GM23338 (cell line): ENCODE results near the gene VSTM2B. TPM values are rescaled to one million over a fixed set of nuclear protein-coding genes. Genes with fewer than 3 reads are reported as not detected.

Experiments used
- ATAC-seq: fragments of 200-7000 bp; cut with Tn5 transposase; 3 replicates; pipeline ENCODE4 v1.9.1; 2020
- DNase-seq: peaks from one replicate; pipeline ENCODE4 v3.0.0-alpha.2; 2015; ENCODE audit warnings: low spot score
- H2AFZ ChIP-seq: fragments of 200-600 bp; sonication (generic); 2 replicates; pipeline ENCODE4 v1.8.0; 2016; ENCODE audit warnings: antibody characterized with exemption, mild to moderate bottlenecking, moderate library complexity
- H3F3A ChIP-seq: fragments of 200-600 bp; sonication (generic); replicated peaks from 2 replicates; pipeline ENCODE4 v1.8.0; 2017; ENCODE audit warnings: antibody characterized with exemption, mixed run types, low read depth
- H3K27ac ChIP-seq: fragments of 200-600 bp; sonication (generic); 2 replicates; pipeline ENCODE4 v1.6.1; 2016; ENCODE audit warnings: low read depth
- H3K27me3 ChIP-seq: fragments of 200-600 bp; sonication (generic); 2 replicates; pipeline ENCODE4 v1.8.0; 2016; ENCODE audit warnings: mild to moderate bottlenecking, mixed run types, moderate library complexity; ENCODE audit not compliant: insufficient read depth
- H3K36me3 ChIP-seq: fragments of 200-600 bp; sonication (generic); 2 replicates; pipeline ENCODE4 v1.8.0; 2016; ENCODE audit warnings: mild to moderate bottlenecking; ENCODE audit not compliant: insufficient read depth
- H3K4me1 ChIP-seq: fragments of 200-600 bp; sonication (generic); 2 replicates; pipeline ENCODE4 v1.8.0; 2016; ENCODE audit warnings: mild to moderate bottlenecking, moderate library complexity; ENCODE audit not compliant: insufficient read depth
- H3K4me2 ChIP-seq: fragments of 200-600 bp; sonication (generic); 2 replicates; pipeline ENCODE4 v1.7.1; 2017; ENCODE audit warnings: mixed run types
- H3K4me3 ChIP-seq: fragments of 200-600 bp; sonication (generic); 2 replicates; pipeline ENCODE4 v1.6.1; 2016; ENCODE audit warnings: mixed run types
- H3K79me2 ChIP-seq: fragments of 200-600 bp; sonication (generic); replicated peaks from 2 replicates; pipeline ENCODE4 v1.8.0; 2017; ENCODE audit warnings: mild to moderate bottlenecking; ENCODE audit not compliant: insufficient read depth
- H3K9me2 ChIP-seq: fragments of 200-600 bp; sonication (generic); 2 replicates; pipeline ENCODE4 v1.8.0; 2017; ENCODE audit not compliant: insufficient read depth
- H4K20me1 ChIP-seq: fragments of 200-600 bp; sonication (generic); replicated peaks from 2 replicates; pipeline ENCODE4 v1.8.0; 2017; ENCODE audit warnings: mild to moderate bottlenecking; ENCODE audit not compliant: insufficient read depth
- H3K27ac Mint-ChIP-seq: 2 replicates; pipeline ENCODE4 v1.8.0; 2020; ENCODE audit warnings: inconsistent platforms, mild to moderate bottlenecking, moderate library complexity, mixed read lengths
- H3K27me3 Mint-ChIP-seq: 3 replicates; pipeline ENCODE4 v1.8.0; 2022; ENCODE audit warnings: low read depth, mild to moderate bottlenecking, moderate library complexity, mixed read lengths, inconsistent platforms; ENCODE audit not compliant: insufficient read depth, poor library complexity
- H3K36me3 Mint-ChIP-seq: 3 replicates; pipeline ENCODE4 v1.8.0; 2021; ENCODE audit warnings: low read depth, mild to moderate bottlenecking, inconsistent platforms, moderate library complexity, mixed read lengths
- H3K4me1 Mint-ChIP-seq: 3 replicates; pipeline ENCODE4 v1.8.0; 2020; ENCODE audit warnings: mild to moderate bottlenecking, inconsistent platforms, mixed read lengths
- H3K4me3 Mint-ChIP-seq: 3 replicates; pipeline ENCODE4 v1.8.0; 2021; ENCODE audit warnings: moderate library complexity, mild to moderate bottlenecking, inconsistent platforms, mixed read lengths
- H3K9me3 Mint-ChIP-seq: 3 replicates; pipeline ENCODE4 v1.8.0; 2020; ENCODE audit warnings: moderate library complexity, mild to moderate bottlenecking, inconsistent platforms, mixed read lengths
- CREB1 ChIP-seq: fragments of 250-450 bp; sonication (Bioruptor Pico); IDR thresholded peaks from 2 replicates; pipeline ENCODE4 v1.5.0; 2020; ENCODE audit warnings: low read depth, mild to moderate bottlenecking, moderate library complexity
- CTCF ChIP-seq, 2 experiments: fragments of 200-600 bp in 1 of 2; sonication (generic) in 1 of 2; conservative IDR thresholded peaks; 2 replicates each; pipeline versions ENCODE4 v1.5.1 to v1.6.1; 2016 to 2017; ENCODE audit warnings: antibody characterized with exemption in 2 of 2, low read depth in 2 of 2, mild to moderate bottlenecking in 2 of 2, moderate library complexity in 1 of 2
- ETS1 ChIP-seq: IDR thresholded peaks from 2 replicates; pipeline ENCODE4 v1.6.1; 2016; ENCODE audit warnings: antibody characterized with exemption
- EZH2 ChIP-seq: fragments of 200-600 bp; sonication (generic); IDR thresholded peaks from one replicate; pipeline ENCODE4 v1.8.0; 2017; ENCODE audit warnings: antibody characterized with exemption, mild to moderate bottlenecking, low read depth; ENCODE audit not compliant: unreplicated experiment
- EZH2phosphoT487 ChIP-seq: fragments of 200-600 bp; sonication (generic); IDR thresholded peaks from one replicate; pipeline ENCODE4 v1.8.1; 2018; ENCODE audit warnings: antibody characterized with exemption; ENCODE audit not compliant: unreplicated experiment
- JUNB ChIP-seq: IDR thresholded peaks from one replicate; pipeline ENCODE4 v1.6.1; 2016; ENCODE audit warnings: antibody characterized with exemption; ENCODE audit not compliant: unreplicated experiment
- NANOG ChIP-seq: IDR thresholded peaks from 2 replicates; pipeline ENCODE4 v1.6.1; 2016; ENCODE audit warnings: antibody characterized with exemption, borderline replicate concordance
- POLR2AphosphoS5 ChIP-seq: IDR thresholded peaks from 2 replicates; pipeline ENCODE4 v1.6.1; 2016; ENCODE audit warnings: antibody characterized with exemption, low read depth
- REST ChIP-seq: IDR thresholded peaks from one replicate; pipeline ENCODE4 v1.6.1; 2018; ENCODE audit warnings: antibody characterized with exemption; ENCODE audit not compliant: unreplicated experiment
- STAT1 ChIP-seq: IDR thresholded peaks from one replicate; pipeline ENCODE4 v1.6.1; 2016; ENCODE audit warnings: antibody characterized with exemption; ENCODE audit not compliant: unreplicated experiment
- ZNF114 ChIP-seq: fragments of 250-450 bp; sonication (Bioruptor Pico); IDR thresholded peaks from 2 replicates; pipeline ENCODE4 v1.5.0; 2020; ENCODE audit warnings: mild to moderate bottlenecking, moderate library complexity
- ZNF331 ChIP-seq: fragments of 250-450 bp; sonication (Bioruptor Pico); IDR thresholded peaks from 2 replicates; pipeline ENCODE4 v1.5.0; 2020; ENCODE audit warnings: low read depth, mild to moderate bottlenecking, moderate library complexity
- ZNF462 ChIP-seq: fragments of 250-450 bp; sonication (Bioruptor Pico); IDR thresholded peaks from 2 replicates; pipeline ENCODE4 v1.5.0; 2020; ENCODE audit warnings: mild to moderate bottlenecking, moderate library complexity
- polyA plus RNA-seq: library from polyadenylated mRNA; unstranded; fragments of >200 nt; fragmentation: Nextera tagmentation; extraction: Ambion mirVana; gene quantifications from 2 replicates; pipeline ENCODE4 v1.2.1, GENCODE V29; 2016
- total RNA-seq: library from RNA; depleted of rRNA; stranded (reverse); fragments of >200 nt; shearing (Covaris generic); gene quantifications from 2 replicates; pipeline ENCODE4 v1.2.3, GENCODE V29; 2014

The VSTM2B gene
- total and polyA plus RNA-seq, 2 experiments from 2014 or later = 1.2 to 1.8 TPM

- DNase-seq (no peak), ATAC-seq (no peak)
- H3K4me3 Mint-ChIP-seq = no peak overlapping the region
- no peaks in the 10 kb centered on the region; the same call in 2 of the 3 replicates for H3K9me3 Mint-ChIP-seq
- no peaks in the 10 kb centered on the region for H4K20me1 ChIP-seq
- no peaks in the 10 kb centered on the region for H3K36me3 ChIP-seq
- peaks cover 11% of the 10 kb centered on the region; the same call in 1 of the 2 replicates for H3K4me1 ChIP-seq
- peaks cover 6% of the 10 kb centered on the region for H3K27me3 Mint-ChIP-seq
- no peaks in the 10 kb centered on the region for H3K36me3 Mint-ChIP-seq
- H2AFZ ChIP-seq = no peak overlapping the region
- H3K4me3 ChIP-seq = no peak overlapping the region
- H3K79me2 ChIP-seq = no peaks in the 10 kb centered on the region
- H3K27ac ChIP-seq = no peak overlapping the region
- no peaks in the 10 kb centered on the region for H3F3A ChIP-seq
- no peaks in the 10 kb centered on the region for H3K9me2 ChIP-seq
- no peak overlapping the region for H3K4me2 ChIP-seq
- H3K27me3 ChIP-seq = no peaks in the 10 kb centered on the region
- no peak for TF ChIP-seq EZH2
- no peak for TF ChIP-seq EZH2phosphoT487
- TF ChIP-seq CTCF (conservative IDR thresholded peaks at IDR 0.05; ENCODE audit: low read depth in 2 of 2) = no peak
- no peak for TF ChIP-seq POLR2AphosphoS5
- TF ChIP-seq REST = no peak
- no peak for TF ChIP-seq STAT1
- no peak for TF ChIP-seq ZNF462
- TF ChIP-seq ZNF114 (CRISPR knock-in tag) = no peak
- TF ChIP-seq NANOG = no peak
- TF ChIP-seq ZNF331 (CRISPR knock-in tag) = no peak
- no peak for TF ChIP-seq CREB1 (CRISPR knock-in tag)
- no peak for TF ChIP-seq JUNB
- TF ChIP-seq ETS1 = no peak
- H3K27ac Mint-ChIP-seq = no peak overlapping the region
- H3K4me1 Mint-ChIP-seq = peaks cover 20% of the 10 kb centered on the region
Measured at GRCh38 chr19:29574510-29574909, 48.7 kb downstream of the VSTM2B start.
